ENCODE data around the gene OXER1. TPM values are rescaled to one million over a fixed set of nuclear protein-coding genes. Genes with fewer than 3 reads are reported as not detected.

OXER1 gene, protein sequence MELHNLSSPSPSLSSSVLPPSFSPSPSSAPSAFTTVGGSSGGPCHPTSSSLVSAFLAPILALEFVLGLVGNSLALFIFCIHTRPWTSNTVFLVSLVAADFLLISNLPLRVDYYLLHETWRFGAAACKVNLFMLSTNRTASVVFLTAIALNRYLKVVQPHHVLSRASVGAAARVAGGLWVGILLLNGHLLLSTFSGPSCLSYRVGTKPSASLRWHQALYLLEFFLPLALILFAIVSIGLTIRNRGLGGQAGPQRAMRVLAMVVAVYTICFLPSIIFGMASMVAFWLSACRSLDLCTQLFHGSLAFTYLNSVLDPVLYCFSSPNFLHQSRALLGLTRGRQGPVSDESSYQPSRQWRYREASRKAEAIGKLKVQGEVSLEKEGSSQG
- 12.0 TPM for polyA plus RNA-seq (ENCODE audit: insufficient read length)
- long read RNA-seq, donor 1, transcript OXER1-201 (1 exons, 1,781 nt), result major isoform, 10 of 10 reads
- long read RNA-seq, donor 1, partial matches to known transcripts, result 0 of 10 reads
- long read RNA-seq, donor 1, other reads (novel, unspliced or antisense), result 0 of 10 reads
- long read RNA-seq, donor 2, transcript OXER1-201 (1 exons, 1,781 nt), result major isoform, 9 of 9 reads
- long read RNA-seq, donor 2, partial matches to known transcripts, result 0 of 9 reads
- long read RNA-seq, donor 2, other reads (novel, unspliced or antisense), result 0 of 9 reads
- long read RNA-seq, donor 3, transcript OXER1-201 (1 exons, 1,781 nt), result major isoform, 10 of 10 reads
- long read RNA-seq, donor 3, partial matches to known transcripts, result 0 of 10 reads
- long read RNA-seq, donor 3, other reads (novel, unspliced or antisense), result 0 of 10 reads
- long read RNA-seq, donor 4, partial matches to known transcripts, result 0 of 3 reads
- long read RNA-seq, donor 4, other reads (novel, unspliced or antisense), result 0 of 3 reads
- long read RNA-seq, donor 5, transcript OXER1-201 (1 exons, 1,781 nt), result major isoform, 10 of 10 reads
- long read RNA-seq, donor 5, partial matches to known transcripts, result 0 of 10 reads
- long read RNA-seq, donor 5, other reads (novel, unspliced or antisense), result 0 of 10 reads
- long read RNA-seq, donor 6, transcript OXER1-201 (1 exons, 1,781 nt), result major isoform, 8 of 8 reads
- long read RNA-seq, donor 6, partial matches to known transcripts, result 0 of 8 reads
- long read RNA-seq, donor 6, other reads (novel, unspliced or antisense), result 0 of 8 reads
- long read RNA-seq, donor 7, transcript OXER1-201 (1 exons, 1,781 nt), result major isoform, 11 of 11 reads
- long read RNA-seq, donor 7, partial matches to known transcripts, result 0 of 11 reads
- long read RNA-seq, donor 7, other reads (novel, unspliced or antisense), result 0 of 11 reads
- long read RNA-seq, donor 8, partial matches to known transcripts, result 0 of 2 reads
- long read RNA-seq, donor 8, other reads (novel, unspliced or antisense), result 0 of 2 reads

DNA sequence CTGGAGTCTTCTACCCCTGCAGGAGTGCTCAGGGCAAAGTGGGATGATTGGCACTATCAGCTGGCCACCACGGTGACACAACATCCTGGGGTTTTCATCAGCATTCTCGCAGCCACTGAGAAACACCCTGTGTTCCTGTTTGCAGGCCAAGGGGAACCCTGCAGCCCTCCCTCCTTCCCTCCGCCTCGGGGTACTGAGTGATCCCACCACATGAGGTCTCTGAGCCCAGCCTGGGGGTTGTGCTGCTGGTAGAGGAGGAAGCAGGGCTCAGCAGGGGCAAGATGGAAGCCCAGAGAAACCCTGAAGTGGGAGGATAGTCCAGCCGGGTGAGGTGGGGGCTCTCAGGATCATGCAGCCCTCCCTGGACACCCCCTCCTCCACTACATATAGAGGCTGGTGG, at the start of gene OXER1:
Gene OXER1, minus strand, starts transcription at position 40 of the 400 bp plus-strand sequence. CDS start 73 bp downstream, outside the sequence.
- DNase-seq, result no peak

DNA sequence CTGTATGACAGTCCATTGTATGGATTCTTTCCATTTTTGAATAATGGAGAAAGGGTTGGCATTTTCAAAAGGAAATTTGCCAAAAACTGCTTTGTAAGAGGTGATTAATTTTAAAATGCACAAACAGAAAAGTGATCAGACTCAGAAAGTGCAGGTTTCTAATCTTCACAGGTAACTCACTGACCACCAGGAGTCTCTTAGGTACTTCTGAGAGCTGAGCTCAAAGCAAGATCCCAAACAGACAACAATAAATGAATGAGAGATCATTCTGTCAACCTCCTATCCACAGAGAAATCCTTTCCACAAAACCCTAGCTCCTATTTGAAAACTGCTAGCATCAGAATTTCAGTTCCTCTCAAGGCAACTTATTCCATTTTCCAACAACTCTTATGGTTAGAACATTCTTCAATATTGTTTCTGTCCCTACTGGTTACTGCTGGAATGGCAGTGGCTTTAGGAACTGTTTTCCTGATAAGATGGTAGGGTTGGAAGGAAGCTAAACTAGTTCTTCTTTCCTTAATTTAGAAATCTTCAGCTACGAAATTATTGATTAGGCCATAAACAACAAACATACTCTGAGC, 49.1 kb upstream of the OXER1 start:
- no peak for DNase-seq

DNA sequence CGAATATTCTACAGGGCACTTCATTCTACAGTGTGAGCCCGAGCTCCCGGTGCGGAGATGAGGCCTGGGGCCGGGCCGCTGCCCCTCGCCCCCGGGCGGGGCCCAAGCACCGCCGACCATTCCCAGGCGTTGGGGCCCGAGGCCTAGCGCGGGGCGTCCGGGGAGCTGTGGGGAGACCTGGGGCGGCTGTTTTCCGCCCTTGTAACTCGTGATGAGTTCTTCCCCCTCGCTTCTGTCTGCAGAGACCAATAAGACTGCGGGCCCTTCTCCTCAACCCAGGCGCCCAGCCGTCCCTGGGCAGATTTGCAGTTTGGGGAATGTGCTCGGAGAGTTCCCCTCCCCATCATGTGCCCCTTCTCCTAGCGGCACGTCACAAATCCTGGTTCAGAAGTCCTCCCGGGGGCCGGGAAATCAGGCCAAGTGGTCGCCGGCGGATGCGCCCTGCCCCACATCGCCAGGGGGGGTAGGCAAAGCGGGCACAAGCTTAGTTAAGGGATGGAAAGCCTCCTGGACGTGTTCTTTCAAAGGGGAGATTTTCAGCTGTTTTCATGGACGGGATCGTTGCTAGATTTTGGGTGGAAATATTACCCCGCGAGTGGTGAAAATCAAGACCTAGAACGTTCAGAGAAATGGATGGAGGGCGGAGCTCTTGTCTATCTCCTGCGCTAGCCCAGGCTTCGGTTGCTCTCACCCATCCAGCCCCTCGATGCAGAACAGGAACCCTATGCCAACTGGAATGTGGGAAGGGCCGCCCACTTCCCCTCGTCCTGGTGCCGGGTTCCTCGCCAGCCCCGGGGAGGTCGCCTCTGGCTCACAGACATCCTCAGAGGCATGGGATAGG, 47.3 kb upstream of the OXER1 start:
- peak; percentile 69 for DNase-seq

DNA sequence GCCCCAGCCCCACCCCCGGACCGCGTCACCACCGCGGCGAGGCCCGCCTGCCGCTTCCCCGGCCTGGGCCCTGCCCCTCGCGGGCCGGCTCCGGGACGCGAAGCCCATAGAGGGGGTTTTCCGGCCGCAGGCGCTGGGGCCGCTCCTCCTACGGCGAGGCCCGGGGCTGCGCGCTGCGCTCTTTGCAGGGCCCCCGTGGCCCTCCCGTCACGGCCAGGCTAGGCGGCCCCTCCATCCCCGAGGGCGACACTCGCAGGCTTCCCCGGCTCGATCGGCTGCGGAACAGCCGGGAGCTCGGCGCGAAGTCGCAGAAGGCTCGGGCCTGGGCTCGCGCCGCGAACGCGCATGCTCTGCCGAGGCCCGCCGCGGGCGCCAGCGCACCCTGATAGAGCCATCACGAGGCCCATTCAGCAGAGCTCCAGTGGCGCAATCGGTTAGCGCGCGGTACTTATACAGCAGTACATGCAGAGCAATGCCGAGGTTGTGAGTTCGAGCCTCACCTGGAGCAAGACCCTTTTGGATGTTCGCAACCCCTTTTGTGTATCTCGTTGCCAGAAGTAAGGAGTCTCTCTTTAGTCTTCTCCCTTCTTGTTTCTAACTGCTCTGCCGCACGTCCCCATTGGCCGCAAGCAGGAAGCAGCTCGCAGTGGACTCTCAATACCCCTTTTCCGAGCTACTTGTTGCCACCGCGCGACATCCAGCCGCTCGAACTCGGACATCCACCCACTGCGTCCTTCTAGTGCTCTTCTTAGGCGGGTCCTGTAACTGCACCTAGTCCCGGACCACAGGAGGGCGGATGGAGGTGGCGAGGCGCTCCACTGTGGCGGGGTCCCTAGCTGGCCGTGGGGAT, 46.4 kb upstream of the OXER1 start:
- peak; percentile 92 for DNase-seq

DNA sequence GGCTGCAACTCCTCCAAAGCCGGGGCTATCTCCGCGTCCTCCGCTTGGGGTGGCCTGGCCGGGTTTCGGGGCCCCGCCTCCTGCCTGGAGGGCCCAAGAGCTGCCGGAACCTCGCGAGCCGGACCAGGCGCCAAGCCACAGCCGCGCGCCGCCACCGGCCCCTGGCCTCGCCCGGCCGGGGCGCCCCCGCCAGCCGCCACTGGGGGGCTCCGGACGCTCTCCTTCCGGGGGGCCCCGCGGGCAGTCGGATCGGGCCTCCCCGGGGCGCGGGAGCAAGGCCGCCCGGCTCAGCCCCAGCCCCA, 45.8 kb upstream of the OXER1 start:
- peak; percentile 71 for DNase-seq

DNA sequence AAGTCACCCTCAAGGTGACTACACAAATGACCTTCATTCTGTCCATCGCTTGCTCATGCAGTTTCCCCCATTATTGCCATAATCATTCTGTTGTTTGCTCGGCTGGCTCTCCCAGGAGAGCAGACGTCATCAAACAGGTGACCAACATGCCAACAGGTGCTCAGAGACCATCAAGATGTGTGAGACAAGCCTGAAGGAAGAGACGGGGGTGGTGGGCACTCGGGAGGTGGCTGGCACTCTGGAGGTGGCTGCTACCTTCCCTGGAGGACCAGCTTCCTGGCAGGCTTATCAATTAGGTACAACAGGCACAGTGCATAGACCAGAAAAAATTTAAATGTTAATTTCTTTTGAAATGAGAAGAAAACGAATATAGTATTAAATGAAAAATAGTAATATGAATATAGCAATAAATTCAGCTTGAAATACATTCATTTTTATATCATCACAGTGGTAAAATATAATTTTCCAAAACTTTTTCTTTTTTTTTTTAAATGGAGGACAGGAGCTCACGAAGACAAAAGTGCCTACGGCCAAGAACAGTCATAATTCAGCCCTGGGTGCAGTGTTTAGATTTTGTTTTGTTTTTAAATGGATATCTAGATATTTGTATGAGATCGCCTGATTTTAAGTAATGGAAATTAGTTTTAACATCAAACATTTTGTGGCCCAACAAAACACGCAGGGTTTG, 45.3 kb upstream of the OXER1 start:
- DNase-seq, result no peak

DNA sequence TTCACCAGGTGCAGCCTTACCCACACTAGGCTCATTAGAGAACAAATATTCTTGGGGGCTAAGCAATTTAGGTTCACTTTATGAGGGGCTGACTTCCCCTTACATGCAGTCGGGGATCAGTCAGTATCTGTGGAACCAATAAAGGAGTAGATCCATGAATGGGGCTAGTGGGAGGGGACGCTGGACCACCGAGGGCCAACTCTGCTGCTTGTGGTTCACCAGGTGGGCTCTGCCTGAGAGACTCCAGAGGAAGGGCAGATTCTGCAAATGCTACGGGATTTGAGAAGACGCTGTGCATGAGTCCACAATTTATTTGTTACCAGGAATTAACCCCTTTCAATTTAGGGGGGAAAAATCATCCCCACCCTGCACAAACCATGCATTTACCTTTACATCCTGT, 44.4 kb upstream of the OXER1 start:
- no peak for DNase-seq

DNA sequence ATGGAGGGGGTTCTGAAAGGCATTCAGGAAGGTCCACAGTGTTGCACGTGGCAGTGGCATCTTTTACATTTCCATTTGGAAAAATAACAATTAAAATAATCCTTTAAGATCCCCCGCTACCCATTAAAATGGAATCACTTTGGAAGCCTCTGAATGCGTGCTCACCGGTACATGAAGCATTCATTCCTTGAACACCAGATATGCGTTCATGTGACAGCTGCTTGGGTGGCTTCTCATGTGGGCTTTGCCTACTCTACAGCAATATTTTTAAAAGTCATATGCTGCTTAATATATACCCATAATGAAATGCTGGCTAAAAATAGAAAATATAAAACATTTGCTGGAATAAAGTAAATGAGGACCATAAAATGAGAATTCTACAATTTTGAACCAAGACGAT, 42.9 kb upstream of the OXER1 start:
- DNase-seq, result no peak

DNA sequence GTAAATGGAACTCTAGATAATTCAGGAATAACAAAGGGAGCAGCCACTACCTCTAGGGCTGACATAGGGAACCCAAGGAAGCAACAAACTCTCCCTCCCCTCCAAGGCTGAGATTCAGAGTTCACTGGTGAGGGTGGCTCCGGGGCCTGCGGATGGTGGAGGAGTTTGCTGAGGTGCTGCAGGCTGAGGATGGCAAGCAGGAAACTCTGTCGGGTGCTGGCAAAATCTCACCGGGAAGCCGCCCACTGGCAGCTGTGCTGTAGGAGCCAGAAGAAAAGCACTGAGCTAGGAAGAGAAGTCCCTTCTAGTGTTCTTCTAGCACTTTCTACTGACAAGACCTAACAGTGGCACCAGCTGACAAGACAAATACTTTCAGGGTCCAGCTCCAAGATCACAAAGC, 41.0 kb upstream of the OXER1 start:
- DNase-seq, result no peak

DNA sequence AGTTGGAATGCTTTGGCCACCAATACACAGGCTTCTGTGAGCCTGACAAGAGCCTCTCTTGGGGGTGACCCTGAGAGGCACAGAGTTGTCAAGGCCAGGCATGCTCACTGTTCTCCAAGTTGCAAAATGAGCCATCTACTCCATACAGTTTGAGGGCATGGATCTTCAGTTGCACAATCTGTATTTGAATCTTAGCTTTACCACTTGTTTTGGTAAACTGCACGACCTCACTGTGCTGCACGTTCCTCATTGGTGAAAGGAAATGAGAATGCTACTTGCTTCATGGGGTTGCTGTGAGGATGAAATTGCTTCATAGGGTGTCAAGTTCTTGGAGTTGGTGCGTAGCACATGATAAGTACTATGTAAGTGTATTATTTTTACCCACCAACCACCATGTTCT, 40.4 kb upstream of the OXER1 start:
- no peak for DNase-seq

DNA sequence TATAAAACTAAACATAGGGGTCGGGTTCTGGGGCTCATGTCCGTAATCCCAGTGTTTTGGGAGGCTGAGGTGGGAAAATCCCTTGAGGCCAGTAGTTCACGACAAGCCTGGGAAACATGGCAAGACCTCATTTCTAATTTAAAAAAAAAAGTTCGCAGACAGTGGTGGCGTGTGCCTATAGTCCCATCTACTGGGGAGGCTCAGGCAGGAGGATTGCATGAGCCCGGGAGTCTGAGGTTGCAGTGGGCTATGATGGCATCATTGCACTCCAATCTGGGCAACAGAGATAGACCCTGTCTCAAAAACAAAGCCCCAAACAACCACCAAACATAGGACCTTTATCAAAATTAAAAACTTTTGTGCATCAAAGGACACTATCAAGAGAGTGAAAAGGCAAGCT, 38.2 kb upstream of the OXER1 start:
- DNase-seq, result no peak

DNA sequence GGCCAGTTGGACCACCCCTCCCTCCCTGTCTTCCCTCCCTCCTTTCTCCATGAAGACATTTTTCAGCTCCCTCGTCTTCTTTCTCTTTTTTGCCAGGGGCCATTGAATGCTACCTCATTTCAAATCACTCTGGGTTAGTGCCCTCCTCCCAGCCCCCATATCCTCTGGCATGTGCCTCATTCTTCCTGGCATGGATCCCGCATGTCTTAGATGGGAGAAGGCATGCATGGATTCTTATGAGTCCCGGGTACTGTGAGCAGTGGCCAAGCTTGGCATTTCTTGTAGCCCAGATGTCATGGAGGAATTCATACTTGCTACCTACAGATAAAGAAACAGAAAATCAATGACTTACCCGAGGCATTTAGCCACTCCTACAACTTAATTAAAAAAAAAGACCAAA, 37.4 kb upstream of the OXER1 start:
- no peak for DNase-seq

DNA sequence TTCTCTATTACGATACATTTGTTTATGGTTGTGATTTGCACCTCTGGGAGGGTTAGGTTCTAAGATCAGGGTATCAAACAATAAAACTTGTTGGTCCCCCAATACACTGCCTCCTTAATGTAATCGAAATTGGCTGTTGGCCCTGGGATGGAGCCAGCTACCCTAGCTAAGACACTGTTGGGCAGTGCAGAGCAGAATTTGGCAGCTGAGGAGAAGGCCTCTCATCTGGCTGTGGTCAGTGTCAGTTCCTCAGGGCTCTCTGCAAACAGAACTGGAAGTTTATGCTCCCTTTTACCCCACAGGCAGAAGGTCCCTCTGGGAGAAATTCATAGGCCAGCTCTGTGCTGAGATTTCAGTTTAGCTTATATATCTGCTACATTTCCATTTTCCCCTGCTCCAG, 37.0 kb upstream of the OXER1 start:
- no peak for DNase-seq

DNA sequence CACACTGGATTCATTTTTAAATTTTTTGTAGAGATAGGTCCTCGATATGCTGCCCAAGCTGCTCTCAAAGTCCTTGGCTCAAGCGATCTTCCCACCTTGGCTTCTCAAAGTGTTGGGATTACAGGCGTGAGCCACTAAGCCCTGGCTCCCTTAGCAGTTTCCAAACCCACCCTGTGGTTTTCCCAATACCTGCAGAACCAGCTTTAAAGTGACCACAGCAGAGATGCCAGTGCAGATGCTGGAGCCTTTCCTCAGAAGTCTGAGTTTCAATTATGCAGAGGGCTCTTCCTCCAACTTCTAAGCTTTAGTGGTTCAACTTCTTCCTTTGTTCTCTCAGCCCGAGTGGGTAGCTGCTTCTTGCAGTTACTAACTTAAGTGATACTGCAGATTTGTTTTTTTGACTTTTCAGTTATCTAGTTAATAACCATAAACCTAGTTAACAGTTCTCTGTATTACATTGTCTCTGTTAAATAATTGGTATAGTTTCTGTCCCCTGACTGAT, 36.6 kb upstream of the OXER1 start:
- no peak for DNase-seq

DNA sequence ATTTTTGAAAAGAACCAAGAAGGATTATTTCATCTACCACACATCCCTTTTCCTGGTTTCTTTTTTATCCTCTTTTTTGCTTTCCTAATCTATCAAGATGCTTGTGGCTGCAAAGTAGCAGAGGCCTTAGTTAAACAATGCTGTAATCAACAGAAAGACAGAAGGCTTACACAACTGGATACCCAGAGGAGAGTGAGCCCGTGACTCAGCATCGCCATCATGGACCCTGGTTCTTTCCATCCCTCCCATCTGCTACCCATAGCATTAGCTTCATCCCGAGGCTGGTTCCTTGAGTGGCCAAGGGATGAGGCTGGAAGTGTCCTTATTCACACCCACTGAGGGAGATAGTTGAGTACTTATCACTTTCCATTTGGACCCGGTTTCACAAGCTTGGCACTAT, 35.9 kb upstream of the OXER1 start:
- no peak for DNase-seq

DNA sequence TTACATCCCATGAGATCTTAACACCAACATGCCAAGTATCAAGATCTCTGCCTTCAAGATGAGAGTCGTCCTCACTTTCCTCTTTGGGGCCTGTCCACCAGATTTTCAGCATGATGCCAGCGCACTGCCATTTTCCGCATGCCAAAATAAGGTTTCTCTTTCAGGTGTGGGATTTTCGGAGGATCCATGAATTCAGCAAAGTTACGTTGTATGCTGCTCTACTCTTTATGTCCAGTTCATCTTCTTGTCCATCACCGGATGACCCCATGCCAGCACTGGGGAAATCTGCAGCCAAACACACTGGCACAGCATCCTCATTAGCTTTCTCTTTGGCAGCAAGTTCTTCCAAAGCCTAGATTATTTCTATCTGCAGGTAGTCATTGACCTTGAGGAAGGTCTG, 33.3 kb upstream of the OXER1 start:
- no peak for DNase-seq

DNA sequence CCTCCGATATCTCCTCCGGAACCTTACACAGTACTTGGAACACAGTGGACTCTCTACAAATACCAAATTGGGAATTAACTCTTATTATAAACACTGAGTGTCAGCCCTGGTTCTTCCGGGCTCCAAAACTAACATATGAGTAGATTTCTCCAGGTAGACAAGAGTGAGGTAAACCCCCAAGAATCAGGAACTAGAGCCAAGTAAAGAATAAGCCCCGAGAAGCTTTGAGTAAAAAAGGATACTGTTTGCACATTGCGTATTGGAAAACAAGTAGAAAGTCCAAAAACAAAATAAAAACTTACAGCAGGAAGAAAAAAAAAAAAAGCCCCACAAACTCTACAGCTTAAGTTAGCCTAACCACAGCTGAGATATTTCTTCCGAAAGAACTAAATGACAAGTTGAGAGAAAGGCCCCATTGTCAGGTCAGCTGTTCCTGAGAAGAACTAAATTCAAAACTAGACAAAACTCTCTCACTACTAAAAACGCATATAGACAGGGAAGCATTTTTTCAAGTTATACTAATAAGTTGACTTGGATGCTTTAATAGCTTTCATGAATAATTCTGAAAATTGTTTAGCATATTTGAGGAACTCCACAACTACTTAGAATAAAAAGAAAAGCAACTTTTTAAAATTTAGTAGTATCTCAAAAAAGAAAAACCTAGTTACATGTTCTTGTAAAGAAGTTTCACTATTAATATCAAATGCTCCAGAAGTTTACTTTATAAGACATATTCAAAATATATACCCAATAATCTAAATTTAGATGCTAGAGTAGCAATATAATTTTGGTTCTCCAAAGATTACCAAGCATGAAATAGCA, 32.7 kb upstream of the OXER1 start:
- DNase-seq, result no peak

DNA sequence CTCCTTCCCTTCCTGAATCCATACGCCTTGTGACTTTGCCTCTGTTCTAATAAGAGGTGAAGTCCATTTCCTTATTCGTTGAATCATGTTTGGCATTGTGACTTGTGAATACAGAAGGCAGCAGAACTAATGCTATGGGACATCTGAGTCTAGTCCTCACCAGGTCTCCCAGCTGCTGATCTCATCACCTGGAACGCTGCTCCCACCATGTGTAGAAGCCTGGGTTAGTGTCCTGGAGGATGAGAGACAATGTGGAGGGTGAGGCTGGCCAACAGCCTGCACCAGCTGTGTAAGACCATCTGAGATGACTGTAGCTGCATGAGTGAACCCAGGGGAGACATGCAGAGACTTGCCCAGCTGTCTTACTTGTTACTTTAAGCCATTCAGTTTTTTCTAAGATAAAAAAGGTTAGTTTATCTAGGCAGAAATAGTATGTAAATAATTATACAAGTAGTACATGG, 31.9 kb upstream of the OXER1 start:
- no peak for DNase-seq
